ENCODE results near the gene ADAMTSL3. TPM values are rescaled to one million over a fixed set of nuclear protein-coding genes. Genes with fewer than 3 reads are reported as not detected.

The ADAMTSL3 gene
- total RNA-seq, 1 experiment from 2014 or later: 0.07 TPM

GRCh38 chr15:84001037-84001436 lies 347.1 kb downstream of the ADAMTSL3 start:
- DNase-seq: no peak
- intact Hi-C loops (cut with micrococcal nuclease; ENCODE audit: unreplicated experiment): no loop called here
- Histone ChIP-seq H3K9me3 (no peaks in the 10 kb centered on the region), H3K27me3 (replicated peaks; ENCODE audit: control insufficient read depth, insufficient read depth, low read length) (no peaks in the 10 kb centered on the region), H3K4me1 (peaks cover 4% of the 10 kb centered on the region; the same call in 1 of the 2 replicates), H3K36me3 (ENCODE audit: control insufficient read depth, insufficient read depth, low read length) (no peaks in the 10 kb centered on the region), H3K4me3 (ENCODE audit: low read depth, low read length) (no peak overlapping the region)
- Mint-ChIP-seq H3K4me3 (ENCODE audit: unreplicated experiment) (no peak overlapping the region), H3K9me3 (ENCODE audit: unreplicated experiment) (peaks cover 14% of the 10 kb centered on the region), H3K27me3 (ENCODE audit: insufficient read depth, unreplicated experiment) (no peaks in the 10 kb centered on the region), H3K4me1 (ENCODE audit: low read depth, unreplicated experiment) (peaks cover 12% of the 10 kb centered on the region), H3K36me3 (ENCODE audit: insufficient read depth, unreplicated experiment) (peaks cover 4% of the 10 kb centered on the region), H3K27ac (ENCODE audit: unreplicated experiment) (no peak overlapping the region)
- ChIA-PET CTCF (no interaction called here), POLR2A (no interaction called here)
- no TSS peak for BruUV-seq (replicated peaks)
- no peak for TF ChIP-seq CTCF (IDR thresholded peaks at IDR 0.05; ENCODE audit: insufficient read depth in 1 of 2, low read depth in 1 of 2, low read length in 1 of 2, severe bottlenecking in 1 of 2, unreplicated experiment in 1 of 2)

- POLR2A ChIA-PET: no interaction called here
Observed at GRCh38 chr15:84001655-84002054, 347.7 kb downstream of the ADAMTSL3 start.

GRCh38 chr15:84003791-84004503 lies 350.0 kb downstream of the ADAMTSL3 start:
- H3K4me1 Mint-ChIP-seq (ENCODE audit: low read depth, unreplicated experiment): peaks cover 12% of the 10 kb centered on the region
- Histone ChIP-seq H3K4me1 (peaks cover 4% of the 10 kb centered on the region; the same call in 1 of the 2 replicates), H3K4me3 (ENCODE audit: low read depth, low read length) (no peak overlapping the region), H3K27me3 (replicated peaks; ENCODE audit: control insufficient read depth, insufficient read depth, low read length) (no peaks in the 10 kb centered on the region), H3K36me3 (ENCODE audit: control insufficient read depth, insufficient read depth, low read length) (no peaks in the 10 kb centered on the region), H3K9me3 (no peaks in the 10 kb centered on the region)
- H3K36me3 Mint-ChIP-seq (ENCODE audit: insufficient read depth, unreplicated experiment): peaks cover 4% of the 10 kb centered on the region
- no peak for TF ChIP-seq CTCF (IDR thresholded peaks at IDR 0.05; ENCODE audit: insufficient read depth in 1 of 2, low read depth in 1 of 2, low read length in 1 of 2, severe bottlenecking in 1 of 2, unreplicated experiment in 1 of 2)
- ChIA-PET CTCF (no interaction called here), POLR2A (no interaction called here)
- DNase-seq: no peak
- no peaks in the 10 kb centered on the region for H3K27me3 Mint-ChIP-seq (ENCODE audit: insufficient read depth, unreplicated experiment)
- H3K4me3 Mint-ChIP-seq (ENCODE audit: unreplicated experiment): no peak overlapping the region
- no TSS peak for BruUV-seq (replicated peaks)
- intact Hi-C loops (cut with micrococcal nuclease; ENCODE audit: unreplicated experiment): no loop called here
- H3K9me3 Mint-ChIP-seq (ENCODE audit: unreplicated experiment): peaks cover 14% of the 10 kb centered on the region
- no peak overlapping the region for H3K27ac Mint-ChIP-seq (ENCODE audit: unreplicated experiment)

More at GRCh38 chr15:84001655-84002054, 347.7 kb downstream of the ADAMTSL3 start:
- no peaks in the 10 kb centered on the region for H3K27me3 ChIP-seq (replicated peaks; ENCODE audit: control insufficient read depth, insufficient read depth, low read length)
- peaks cover 4% of the 10 kb centered on the region; the same call in 1 of the 2 replicates for H3K4me1 ChIP-seq
- CTCF ChIA-PET: no interaction called here
- intact Hi-C loops (cut with micrococcal nuclease; ENCODE audit: unreplicated experiment): no loop called here
- no peak for TF ChIP-seq CTCF (IDR thresholded peaks at IDR 0.05; ENCODE audit: insufficient read depth in 1 of 2, low read depth in 1 of 2, low read length in 1 of 2, severe bottlenecking in 1 of 2, unreplicated experiment in 1 of 2)
- Mint-ChIP-seq H3K9me3 (ENCODE audit: unreplicated experiment) (peaks cover 14% of the 10 kb centered on the region), H3K4me1 (ENCODE audit: low read depth, unreplicated experiment) (peaks cover 12% of the 10 kb centered on the region), H3K27ac (ENCODE audit: unreplicated experiment) (no peak overlapping the region), H3K4me3 (ENCODE audit: unreplicated experiment) (no peak overlapping the region), H3K36me3 (ENCODE audit: insufficient read depth, unreplicated experiment) (peaks cover 4% of the 10 kb centered on the region), H3K27me3 (ENCODE audit: insufficient read depth, unreplicated experiment) (no peaks in the 10 kb centered on the region)
- DNase-seq: no peak
- H3K36me3 ChIP-seq (ENCODE audit: control insufficient read depth, insufficient read depth, low read length): no peaks in the 10 kb centered on the region
- no TSS peak for BruUV-seq (replicated peaks)
- H3K9me3 ChIP-seq: no peaks in the 10 kb centered on the region
- H3K4me3 ChIP-seq (ENCODE audit: low read depth, low read length): no peak overlapping the region

Data from Caco-2 (cell line).